Measurements from ENCODE around the gene LAMA3.
A peak's percentile ranks its signal among the peaks of the same experiment; 100 is the strongest.

The LAMA3 gene

DNA sequence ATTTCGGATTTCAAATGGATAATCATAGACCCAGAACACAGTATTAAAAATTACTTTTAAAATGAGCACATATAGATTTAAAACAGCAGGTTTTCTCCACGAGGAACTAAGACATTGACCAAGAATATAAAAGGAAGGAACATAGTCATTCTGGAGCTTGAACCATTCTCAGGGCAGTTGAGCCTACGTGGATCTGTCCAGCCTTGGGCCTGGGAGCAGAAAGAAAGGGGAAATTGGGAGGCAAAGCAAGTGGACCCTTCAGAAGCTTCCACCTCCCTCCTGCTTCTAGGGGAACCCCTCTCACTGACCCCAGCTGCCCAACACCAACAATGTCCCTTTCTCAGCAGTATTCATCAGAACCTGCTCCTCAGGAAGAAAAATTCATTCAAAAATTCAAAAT, 293.9 kb downstream of the LAMA3 start:
- no peak for DNase-seq

DNA sequence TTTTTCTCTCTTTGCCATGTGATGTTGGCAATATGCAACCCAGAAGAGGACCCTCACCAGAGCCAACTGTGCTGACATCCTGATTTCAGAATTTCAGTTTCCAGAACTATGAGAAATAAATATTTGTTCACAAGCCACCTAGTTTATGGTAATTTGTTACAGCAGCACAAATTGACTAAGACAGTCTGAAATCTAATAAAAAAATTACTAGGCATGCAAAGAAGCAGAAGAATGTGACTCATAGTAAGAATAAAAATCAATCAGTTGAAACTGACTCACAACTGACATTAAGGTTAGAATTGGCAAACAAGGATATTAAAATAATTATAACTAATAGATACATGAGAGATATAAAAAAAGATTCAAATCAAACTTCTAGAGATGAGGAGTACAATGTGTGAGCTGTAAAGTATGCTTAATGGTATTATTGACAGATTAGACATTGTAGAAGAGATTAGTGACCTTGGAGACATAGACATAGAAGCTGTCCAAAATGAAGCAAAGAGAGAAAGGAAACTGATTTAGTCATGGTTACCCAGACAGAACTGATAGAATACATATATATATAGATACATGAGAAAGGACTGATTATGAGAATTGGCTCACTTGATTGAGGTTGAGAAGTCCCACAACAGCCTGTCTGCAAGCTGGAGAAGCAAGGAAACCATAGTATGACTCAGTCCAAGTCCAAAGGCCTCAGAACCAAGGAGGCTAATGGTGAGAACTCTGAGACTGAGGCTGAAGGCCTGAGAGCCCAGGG, 297.5 kb downstream of the LAMA3 start:
- DNase-seq = no peak

DNA sequence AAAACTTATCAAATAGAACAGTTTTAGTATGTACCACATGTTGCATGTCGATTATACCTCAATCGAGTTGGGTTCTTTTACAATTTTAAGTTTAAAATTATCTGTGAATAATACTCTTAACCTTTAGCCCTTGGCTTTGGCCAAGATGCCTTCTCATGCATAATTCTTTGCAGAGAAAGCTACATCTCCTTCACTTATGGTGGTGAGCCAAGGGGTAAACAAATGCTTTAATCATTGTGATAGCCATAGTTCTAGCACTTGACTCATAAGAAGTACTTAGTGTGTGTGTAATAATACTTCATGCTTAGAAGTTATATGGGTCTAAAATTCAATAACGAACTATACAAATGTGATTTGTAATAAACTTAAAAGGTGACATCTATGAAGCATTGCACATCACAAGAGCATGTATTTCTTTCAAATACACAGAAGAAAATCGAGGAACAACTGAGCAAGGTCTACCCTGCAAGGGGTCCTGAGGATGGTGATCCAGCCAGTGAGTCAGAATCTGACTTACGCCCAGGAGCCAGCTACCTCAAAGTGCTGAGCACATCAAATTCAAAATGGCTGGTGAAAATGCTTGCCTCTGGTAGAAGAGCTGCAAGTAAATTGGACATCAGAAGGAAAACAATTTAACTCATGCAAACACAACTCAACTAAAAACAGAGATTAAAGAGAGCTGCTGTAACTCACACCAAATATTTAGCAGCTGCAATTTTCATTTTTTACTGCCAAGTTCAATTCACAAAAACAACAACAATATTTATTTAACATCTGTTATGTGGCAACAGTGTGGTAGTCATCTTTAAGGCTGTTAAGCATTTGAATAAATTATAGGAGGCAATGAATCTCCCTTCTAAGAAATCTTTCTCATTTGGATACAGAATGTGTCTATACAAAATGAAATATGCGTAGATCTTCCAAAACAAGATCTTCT, 301.5 kb downstream of the LAMA3 start:
- no peak for DNase-seq

DNA sequence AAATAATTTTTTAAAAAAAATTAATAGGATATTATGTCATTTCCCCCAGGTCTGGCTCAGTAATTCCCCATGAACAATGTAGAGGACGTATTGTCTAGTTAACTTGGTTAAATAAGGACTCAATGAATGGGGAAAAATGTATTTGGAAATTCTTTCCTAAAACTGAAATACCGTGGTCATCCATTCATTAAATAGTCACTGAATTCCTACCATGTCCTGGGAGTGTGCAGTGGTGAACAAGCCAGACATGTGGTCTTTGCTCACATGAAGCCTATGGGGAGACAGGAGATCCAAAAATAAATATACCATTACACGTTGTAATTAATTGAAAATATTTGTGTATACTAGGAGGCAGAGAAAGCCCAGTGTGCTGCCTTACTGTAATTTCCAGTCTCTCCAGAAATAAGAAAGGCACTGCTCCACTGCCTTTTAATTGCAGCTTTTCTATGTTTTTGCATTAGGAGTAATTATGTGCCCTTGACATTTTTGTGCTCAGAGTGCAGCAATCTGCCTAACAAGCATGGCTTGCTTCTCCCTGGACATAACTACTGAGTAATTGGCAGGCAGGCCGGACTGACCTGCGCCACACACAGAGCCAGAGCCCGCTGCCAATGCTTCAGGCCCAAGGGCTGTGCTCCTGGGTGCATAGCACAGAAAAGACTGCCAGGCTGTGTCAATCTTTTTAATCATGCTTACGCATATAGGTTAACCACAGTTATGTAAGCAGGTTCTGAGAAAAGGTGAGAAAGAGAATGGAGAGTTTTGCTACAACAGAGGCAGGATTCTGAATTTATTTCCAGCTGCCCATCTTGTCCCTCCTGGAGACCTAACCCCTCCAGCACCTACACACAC, 303.1 kb downstream of the LAMA3 start:
- DNase-seq = peak; percentile 59 to 83

DNA sequence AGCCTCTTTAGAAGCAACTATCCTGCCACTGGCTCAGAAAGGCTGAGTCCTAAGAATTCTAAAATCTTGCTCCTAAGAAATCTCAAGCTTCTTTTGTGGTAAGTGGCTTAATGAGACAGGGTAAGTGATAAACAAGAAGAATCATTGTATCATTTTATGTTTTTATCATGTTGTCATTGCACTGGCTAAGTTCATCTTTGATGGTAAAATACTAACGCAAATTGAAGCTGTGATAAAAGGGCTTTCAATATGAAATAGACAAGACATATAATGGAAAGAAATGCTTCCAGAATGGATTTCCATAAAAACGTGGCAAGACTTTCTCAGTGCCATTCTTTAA, 303.7 kb downstream of the LAMA3 start:
- no peak for DNase-seq

DNA sequence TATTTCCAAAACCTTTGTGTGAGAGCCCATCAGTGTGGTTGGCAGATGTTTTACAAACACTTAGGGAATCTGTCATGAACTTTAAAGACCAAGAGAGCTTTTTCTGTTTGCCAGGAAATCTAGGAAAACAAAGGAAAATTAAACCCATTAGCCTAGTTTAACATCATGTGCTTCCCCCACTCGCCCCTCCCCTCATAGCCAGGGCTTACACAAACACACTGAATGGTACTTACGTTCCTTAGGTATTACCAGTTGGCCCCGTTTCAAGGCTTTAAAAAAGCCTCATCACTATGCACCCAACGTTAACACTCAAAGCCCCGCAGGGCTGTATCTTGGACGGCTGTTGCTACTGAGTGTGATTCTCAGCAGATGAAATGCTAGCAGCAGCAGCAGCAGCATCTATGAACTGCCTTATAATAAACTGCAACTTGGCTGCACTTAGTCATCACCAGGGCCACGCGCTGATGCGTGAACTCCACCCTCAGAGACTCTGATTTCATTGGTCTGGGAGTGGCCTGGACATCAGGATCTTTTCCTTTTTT, 305.2 kb downstream of the LAMA3 start:
- DNase-seq = peak in 1 of 2 donors; percentile 53

DNA sequence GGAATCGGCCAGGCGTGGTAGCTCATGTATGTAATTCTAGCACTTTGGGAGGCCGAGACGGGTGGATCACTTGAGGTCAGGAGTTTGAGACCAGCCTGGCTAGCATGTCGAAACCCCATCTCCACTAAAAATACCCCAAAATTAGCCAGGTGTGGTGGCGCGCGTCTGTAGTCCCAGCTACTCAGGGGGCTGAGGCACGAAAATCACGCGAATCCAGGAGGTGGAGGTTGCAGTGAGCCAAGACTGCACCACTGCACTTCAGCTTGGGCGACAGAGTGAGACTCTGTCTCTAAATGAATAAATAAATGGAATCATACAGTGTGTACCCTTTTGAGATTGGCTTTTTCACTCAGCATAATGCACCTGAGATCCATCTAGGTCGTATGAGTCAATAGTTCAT, 305.9 kb downstream of the LAMA3 start:
- DNase-seq = no peak

DNA sequence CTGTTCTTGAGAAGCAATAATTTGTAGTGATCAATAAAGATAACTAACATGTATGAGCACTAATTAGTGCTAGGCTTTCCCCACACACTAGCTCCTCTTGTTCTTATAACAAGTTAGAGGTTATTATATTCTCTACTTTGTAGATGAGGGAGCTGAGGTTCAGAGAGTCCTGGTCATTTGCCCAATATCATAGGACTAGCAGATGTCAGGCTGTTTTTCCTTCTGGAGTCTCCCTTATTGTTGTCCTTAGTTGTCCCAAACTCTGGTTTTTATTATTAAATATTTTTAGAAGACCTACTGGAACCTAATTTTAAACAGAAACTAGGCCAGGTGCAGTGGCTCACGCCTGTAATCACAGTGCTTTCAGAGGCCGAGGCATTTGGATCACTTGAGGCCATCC, 308.8 kb downstream of the LAMA3 start:
- DNase-seq = no peak

DNA sequence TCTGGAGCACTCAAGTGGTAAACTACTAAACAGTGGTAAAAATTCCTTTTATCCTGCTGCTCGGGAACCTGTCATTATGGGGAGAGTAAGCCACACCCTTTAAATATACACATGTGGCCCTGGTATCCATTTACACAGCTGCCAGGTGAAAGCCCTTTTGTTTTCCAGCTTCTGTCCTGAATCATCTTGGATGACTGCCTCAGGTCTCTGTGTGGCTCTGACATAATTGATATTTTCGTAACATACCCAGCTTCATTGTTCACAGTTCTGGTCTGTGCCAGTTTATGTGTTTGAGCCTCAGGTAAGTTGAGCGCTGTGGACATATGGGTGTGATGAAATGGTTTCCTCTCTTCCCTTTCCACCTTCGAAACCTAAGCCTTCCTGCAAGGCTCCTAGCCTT, 309.6 kb downstream of the LAMA3 start:
- no peak for DNase-seq

DNA sequence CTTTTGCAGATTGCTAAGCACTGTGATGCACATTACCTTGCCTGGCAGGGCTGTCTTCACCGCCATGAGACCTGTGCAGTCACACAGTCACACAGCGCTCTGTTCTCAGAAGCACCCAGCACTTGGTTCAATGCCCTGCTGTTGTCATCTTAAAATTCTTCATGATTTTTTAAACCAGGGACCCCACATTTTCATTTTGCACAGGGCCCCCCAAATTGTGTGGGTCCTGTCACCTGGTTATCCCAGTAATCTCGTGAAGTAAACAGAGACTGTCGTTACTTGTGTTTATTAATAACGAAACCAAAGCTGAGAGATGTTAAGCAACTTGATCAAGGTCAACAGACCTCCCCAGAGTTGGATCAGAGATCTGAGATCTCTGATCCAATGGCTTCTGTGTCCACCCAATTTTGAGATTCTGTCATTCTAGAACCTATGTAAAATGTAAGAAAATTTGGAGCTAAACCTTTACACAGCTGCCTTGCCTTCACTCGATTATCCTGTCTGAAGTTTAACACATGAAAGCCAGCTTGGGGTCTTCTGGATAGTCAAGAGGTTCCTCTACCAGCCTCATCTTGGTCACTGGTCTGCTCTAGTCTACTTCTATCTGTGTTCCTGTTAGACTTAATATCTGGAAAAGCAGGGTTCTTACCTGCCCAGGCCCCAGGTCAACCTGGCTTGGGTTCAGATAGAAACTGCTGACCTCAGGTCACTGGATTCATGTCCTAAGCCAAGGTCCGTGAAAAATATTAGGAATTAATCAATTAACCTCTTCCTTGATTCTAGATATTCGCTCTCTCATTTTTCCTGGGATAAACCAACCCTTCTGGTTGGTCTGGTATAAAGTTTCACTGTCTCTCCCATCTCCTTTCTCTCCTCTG, 311.6 kb downstream of the LAMA3 start:
- DNase-seq = no peak

DNA sequence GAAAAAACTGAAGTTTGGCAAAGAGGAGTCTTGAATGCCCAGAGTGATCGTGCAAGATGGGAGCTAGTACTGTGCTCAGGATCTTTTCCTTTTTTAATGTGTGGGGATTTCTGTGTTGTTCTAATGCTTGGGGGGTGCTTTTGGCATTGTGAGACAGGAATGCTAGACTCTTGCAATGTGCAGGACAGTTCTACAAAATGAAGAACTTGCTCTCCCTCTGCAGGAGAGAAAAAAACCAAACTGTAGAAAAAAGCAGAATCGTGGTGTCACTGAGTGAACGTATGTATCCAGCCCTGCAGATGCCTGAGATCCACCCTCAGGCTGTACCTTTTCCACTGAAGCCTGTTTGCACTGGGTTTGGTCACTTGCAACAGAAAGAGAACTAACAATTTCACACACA, 313.2 kb downstream of the LAMA3 start:
- DNase-seq = no peak

DNA sequence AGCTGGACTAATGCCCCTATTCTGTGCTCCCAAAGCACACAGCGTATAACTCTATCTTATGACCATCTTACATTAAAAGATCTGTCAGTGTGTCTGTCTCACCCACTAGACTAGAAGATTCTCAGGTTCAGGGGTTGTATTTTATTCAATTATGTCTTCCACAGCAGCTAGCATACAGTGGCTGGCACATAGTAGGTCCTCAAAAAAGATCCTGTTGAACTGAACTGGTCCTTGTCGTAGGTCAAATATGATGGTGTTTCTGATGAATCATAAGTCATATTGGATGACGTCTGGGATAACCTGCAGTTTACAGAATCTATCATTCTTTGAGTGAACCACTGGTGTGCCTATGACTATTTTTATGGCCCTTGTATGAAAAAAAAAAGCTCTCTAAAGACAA, 314.0 kb downstream of the LAMA3 start:
- no peak for DNase-seq

DNA sequence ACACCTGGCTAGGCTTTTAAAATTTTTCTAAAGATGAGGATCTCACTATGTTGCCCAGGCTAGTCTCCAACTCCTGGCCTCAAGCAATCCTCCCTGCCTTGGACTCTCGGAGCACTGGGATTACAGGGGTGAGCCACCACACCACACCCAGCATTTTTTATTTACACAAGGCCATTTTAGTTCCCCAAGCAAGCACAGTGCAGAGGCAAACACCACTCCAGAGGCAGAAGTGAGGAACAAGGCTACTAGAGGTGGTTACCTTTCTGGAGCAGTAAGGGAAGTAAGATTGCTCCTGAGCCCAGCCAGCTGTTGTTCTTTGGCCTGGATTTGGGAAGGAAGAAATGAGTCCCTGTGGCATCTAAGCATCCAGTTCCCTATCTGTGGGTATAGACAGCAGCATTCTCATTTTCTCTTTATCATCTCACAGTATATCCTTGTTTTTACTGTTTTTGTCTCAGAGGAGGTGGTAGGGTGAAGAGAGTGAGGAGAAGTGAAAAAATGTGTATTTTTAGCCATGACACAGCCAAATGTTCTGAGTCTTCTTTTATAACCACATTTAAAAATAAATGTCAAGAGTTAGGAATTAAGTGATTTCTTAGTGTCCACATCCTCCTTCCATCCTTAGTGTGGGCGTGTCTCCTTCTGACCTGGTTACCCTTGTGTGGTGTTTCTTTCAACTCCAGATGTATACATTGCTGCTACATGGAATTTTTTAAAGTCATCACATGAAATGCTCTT, 314.8 kb downstream of the LAMA3 start:
- DNase-seq = no peak

Measured in CD4-positive, alpha-beta T cell treated with Interferon alpha-2 for 1 hour (primary cell).